GM12891 (cell line): Measurements from ENCODE around the gene CDK5RAP2.

Source experiments
- POLR2A ChIP-seq: IDR thresholded peaks from 2 replicates; pipeline ENCODE4 v1.6.1; 2011; ENCODE audit warnings: low read depth, low read length, control low read depth
- POLR2AphosphoS5 ChIP-seq: IDR thresholded peaks from 2 replicates; pipeline ENCODE4 v1.6.1; 2011; ENCODE audit warnings: low read depth, low read length, control low read depth
- TAF1 ChIP-seq: IDR thresholded peaks from 2 replicates; pipeline ENCODE4 v1.6.1; 2011; ENCODE audit warnings: low read depth, low read length, control low read depth

GRCh38 chr9:120385606-120386389, 194.2 kb downstream of the CDK5RAP2 start:
- TF ChIP-seq POLR2A (no peak), POLR2AphosphoS5 (no peak), TAF1 (no peak)
